ENCODE data around the gene DGCR2. TPM values are rescaled to one million over a fixed set of nuclear protein-coding genes. Genes with fewer than 3 reads are reported as not detected.

DGCR2 gene
- total RNA-seq, 2 donors from 2014 or later = 43.8 to 89.3 TPM

DNA sequence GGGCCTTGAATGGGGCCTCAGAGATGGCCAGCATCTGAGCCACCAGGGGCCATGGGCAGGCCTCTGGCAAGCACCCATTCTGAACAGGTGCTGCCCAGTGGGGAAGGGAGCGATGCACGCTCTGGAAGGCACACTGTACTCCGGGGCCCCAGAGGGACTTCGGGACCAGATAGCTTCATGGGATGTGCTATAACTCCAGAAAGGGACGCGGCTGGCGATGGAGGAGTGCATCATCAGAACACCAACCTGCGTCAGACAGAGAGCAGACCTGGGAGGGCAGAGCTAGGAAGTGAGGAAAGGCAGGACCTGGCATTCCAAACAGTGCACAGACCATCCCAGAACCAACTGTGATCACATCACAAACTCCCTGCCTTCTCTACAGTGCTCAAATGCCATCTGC lies 16.8 kb downstream of the DGCR2 start:
- ATAC-seq = no peak
- Histone ChIP-seq H3K36me3 (replicated peaks in 1 of 2; ENCODE audit: insufficient read depth in 1 of 2, low read depth in 2 of 2) (no peaks in the 10 kb centered on the region), H3K4me3 (no peak overlapping the region), H3K27ac (peak overlapping the region; percentile 60 to 83 (median 72)), H3K27me3 (no peaks in the 10 kb centered on the region), H3K9me3 (no peaks in the 10 kb centered on the region), H3K4me1 (peaks cover 85% of the 10 kb centered on the region)
- DNase-seq = peak in 1 of 4 donors; percentile 11
- WGBS, 2 donors = 90 to 97% methylated on average over 7 to 8 of the region's 8 CpGs
- intact Hi-C loops (cut with DNase I) = no loop called here
- TF ChIP-seq POLR2A (IDR thresholded peaks at IDR 0.05) = no peak
- TF ChIP-seq, protein P1, sequence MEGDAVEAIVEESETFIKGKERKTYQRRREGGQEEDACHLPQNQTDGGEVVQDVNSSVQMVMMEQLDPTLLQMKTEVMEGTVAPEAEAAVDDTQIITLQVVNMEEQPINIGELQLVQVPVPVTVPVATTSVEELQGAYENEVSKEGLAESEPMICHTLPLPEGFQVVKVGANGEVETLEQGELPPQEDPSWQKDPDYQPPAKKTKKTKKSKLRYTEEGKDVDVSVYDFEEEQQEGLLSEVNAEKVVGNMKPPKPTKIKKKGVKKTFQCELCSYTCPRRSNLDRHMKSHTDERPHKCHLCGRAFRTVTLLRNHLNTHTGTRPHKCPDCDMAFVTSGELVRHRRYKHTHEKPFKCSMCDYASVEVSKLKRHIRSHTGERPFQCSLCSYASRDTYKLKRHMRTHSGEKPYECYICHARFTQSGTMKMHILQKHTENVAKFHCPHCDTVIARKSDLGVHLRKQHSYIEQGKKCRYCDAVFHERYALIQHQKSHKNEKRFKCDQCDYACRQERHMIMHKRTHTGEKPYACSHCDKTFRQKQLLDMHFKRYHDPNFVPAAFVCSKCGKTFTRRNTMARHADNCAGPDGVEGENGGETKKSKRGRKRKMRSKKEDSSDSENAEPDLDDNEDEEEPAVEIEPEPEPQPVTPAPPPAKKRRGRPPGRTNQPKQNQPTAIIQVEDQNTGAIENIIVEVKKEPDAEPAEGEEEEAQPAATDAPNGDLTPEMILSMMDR (IDR thresholded peaks at IDR 0.05) = no peak

DNA sequence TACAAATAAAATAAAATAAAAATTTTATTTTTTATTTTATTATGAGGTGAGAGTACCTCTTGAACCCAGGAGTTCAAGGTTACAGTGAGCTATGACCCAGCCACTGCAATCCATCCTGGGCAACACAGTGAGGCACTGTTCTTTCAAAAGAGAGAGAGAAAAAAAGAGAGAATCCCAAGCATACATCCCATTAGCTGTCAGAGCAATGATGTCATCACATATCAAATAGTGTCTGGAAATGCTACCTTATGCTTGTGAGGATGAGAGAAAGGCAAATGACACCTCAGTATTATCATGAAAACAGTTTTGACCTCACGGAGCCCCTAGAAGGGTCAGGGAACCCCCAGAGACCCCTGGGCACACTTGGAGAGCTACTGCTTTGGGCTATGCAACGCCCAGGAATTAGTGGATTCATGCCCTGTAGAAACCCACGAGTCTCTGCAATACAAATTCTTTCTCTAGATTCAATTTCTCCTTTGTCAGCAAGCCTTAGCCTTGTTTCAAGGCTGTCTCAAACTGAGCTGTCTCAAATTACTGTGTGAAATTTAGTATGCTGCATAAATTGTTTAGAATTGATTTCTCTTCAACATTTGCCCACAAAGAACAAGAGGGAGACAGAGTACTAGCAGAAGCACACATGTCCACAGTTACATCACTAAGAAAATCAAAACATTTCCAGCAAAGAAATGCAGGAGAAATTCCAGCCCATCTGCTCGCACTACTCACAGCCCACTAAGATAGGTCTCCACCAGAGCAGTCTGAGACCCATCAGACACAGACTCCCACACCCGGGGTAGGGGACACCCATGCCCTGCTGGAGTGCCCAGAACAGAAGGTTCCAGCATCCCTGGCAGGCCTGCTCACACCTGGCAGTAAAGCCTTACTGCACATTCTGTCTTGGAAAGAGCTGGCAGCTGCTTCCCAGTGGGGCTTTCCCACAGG lies 18.1 kb downstream of the DGCR2 start:
- intact Hi-C loops (cut with DNase I) = no loop called here
- peak; percentile 82 for ATAC-seq
- peak; percentile 86 to 93 (median 92) for DNase-seq
- TF ChIP-seq POLR2A (IDR thresholded peaks at IDR 0.05) = peak in 1 of 3 donors; percentile 17
- TF ChIP-seq, protein P1 (IDR thresholded peaks at IDR 0.05) = no peak
- Histone ChIP-seq H3K4me1 (peaks cover 85% of the 10 kb centered on the region), H3K27me3 (no peaks in the 10 kb centered on the region), H3K27ac (peak overlapping the region; percentile 60 to 83 (median 72)), H3K36me3 (replicated peaks in 1 of 2; ENCODE audit: insufficient read depth in 1 of 2, low read depth in 2 of 2) (no peaks in the 10 kb centered on the region), H3K9me3 (no peaks in the 10 kb centered on the region), H3K4me3 (no peak overlapping the region)
- WGBS, 2 donors = 41 to 42% methylated on average over 4 to 5 of the region's 5 CpGs

DNA sequence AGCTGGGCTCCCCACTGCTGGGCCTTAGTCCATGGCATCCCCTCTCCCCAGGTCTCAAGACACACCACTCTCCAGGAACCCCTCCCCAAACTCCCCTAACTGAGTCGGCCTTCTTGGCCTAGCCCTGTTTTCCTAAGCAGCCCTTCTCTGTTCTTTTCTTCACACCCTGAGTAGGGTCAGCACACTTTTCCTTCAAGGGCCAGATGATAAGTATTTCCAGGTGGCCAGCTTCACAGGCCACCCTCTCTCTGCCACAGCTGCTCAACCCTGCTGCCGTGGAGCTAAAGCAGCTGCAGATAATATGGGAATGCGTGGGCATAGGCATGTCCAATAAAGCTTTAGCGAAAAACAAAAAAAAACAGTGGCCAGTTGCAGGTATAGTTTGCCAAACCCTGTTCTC lies 24.1 kb downstream of the DGCR2 start:
- DNase-seq (peak; percentile 73 to 88 (median 82)), ATAC-seq (peak; percentile 85)
- Histone ChIP-seq H3K4me3 (no peak overlapping the region), H3K36me3 (replicated peaks in 1 of 2; ENCODE audit: insufficient read depth in 1 of 2, low read depth in 2 of 2) (no peaks in the 10 kb centered on the region), H3K4me1 (peaks cover 51% of the 10 kb centered on the region), H3K27ac (peak overlapping the region; percentile 55 to 82 (median 73)), H3K27me3 (no peaks in the 10 kb centered on the region), H3K9me3 (no peaks in the 10 kb centered on the region)
- intact Hi-C loops (cut with DNase I) = no loop called here
- WGBS, 2 donors = 36% methylated on average over 4 of the region's 4 CpGs
- TF ChIP-seq, protein P1 (IDR thresholded peaks at IDR 0.05) = no peak
- TF ChIP-seq POLR2A (IDR thresholded peaks at IDR 0.05) = no peak

GRCh38 chr22:19097518-19097917 lies 24.7 kb downstream of the DGCR2 start:
- no peak for TF ChIP-seq POLR2A (IDR thresholded peaks at IDR 0.05)
- TF ChIP-seq, protein P1 (IDR thresholded peaks at IDR 0.05) = no peak
- ATAC-seq = peak; percentile 70
- Histone ChIP-seq H3K36me3 (replicated peaks in 1 of 2; ENCODE audit: insufficient read depth in 1 of 2, low read depth in 2 of 2) (no peaks in the 10 kb centered on the region), H3K27ac (peak overlapping the region; percentile 55 to 82 (median 73)), H3K4me3 (no peak overlapping the region), H3K4me1 (peaks cover 45% of the 10 kb centered on the region), H3K27me3 (no peaks in the 10 kb centered on the region), H3K9me3 (no peaks in the 10 kb centered on the region)
- 35 to 52% methylated on average over 3 of the region's 3 CpGs for WGBS, 2 donors
- peak; percentile 57 to 74 (median 63) for DNase-seq
- intact Hi-C loops (cut with DNase I) = no loop called here

Data from body of pancreas (tissue), 4 donors.